Measurements from ENCODE around the gene SAP30BP. TPM values are rescaled to one million over a fixed set of nuclear protein-coding genes. Genes with fewer than 3 reads are reported as not detected.

The SAP30BP gene
- polyA plus RNA-seq, 3 donors = 92.2 to 104 (median 98.5) TPM

DNA sequence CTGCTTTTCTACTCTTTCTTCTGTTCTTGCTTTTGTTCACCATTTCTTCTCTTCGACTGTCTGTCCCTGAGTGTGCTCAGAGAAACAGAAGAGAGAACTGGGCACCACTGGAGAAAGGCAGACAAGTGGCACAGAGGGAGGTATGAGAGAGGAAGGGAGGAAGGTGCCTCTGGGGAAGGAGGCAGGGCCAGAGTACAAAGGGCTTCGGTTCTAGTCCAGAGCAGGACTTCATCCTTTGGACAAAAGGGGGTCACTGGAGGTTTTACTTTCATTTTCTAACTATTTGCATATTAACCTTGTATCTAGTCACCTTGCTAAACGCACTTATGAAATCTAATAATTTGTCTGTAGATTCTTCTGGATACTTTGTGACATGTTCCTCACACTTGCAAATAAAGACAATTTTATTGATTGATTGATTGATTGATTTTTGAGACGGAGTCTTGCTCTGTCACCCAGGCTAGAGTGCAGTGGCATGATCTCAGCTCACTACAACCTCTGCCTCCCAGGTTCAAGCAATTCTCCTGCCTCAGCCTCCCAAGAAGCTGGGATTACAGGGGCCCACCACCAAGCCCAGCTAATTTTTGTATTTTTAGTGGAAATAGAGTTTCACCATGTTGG is 67.6 kb downstream of the SAP30BP start:
- no peak for DNase-seq

DNA sequence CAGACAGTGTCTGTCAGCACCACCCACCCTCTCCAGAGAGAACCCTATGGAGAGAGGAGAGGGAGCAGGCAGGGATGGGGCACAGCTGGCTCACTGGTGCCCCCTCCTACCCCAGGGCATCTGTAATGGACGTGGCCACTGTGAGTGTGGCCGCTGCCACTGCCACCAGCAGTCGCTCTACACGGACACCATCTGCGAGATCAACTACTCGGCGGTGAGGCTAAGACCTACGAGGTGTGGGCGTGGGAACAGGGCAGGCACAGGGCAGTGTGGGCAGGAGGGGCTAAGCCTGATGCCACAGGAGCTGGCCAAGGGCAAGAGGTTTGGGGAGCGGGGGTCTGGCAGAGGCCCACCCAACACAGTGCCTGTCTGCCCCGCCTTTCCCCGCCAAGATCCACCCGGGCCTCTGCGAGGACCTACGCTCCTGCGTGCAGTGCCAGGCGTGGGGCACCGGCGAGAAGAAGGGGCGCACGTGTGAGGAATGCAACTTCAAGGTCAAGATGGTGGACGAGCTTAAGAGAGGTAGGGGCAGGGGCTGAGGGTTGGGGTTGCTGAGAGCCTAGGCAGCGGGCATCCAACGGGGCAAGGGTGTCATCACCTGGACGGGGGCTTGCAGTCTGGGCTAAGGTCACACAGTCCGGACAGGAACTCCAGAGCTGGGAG is 69.2 kb downstream of the SAP30BP start:
- DNase-seq = no peak

DNA sequence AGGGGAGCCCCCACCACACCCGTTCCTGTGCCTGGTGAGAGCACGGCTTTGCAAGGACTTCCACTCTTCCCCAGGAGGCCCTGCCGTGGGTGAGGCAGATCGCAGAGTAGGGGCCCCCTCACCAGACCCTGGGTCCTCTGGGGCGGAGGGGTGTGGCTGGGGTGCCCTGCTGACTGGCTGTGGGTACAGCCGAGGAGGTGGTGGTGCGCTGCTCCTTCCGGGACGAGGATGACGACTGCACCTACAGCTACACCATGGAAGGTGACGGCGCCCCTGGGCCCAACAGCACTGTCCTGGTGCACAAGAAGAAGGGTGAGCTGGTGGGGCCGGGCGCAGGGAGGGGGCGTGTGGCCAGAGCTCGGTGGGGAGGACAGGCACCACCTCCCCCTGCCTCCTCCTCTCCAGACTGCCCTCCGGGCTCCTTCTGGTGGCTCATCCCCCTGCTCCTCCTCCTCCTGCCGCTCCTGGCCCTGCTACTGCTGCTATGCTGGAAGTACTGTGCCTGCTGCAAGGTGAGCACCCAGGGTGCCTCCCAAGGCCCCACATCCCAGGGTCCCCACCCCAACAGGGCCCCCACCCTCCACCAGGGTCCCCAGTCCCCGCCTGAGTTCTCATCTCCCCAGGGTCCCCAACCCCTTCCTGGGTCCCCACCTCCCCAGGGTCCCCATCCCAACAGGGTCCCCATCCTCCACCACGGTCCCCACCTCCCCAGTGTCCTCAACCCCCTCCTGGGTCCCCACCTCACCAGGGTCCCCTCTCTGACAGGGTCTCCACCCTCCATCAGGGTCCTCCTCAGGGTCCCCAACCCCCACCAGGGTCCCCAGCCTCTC is 70.2 kb downstream of the SAP30BP start:
- DNase-seq = no peak

- no peak for DNase-seq
Observed at GRCh38 chr17:75738218-75738802, 71.2 kb downstream of the SAP30BP start.

DNA sequence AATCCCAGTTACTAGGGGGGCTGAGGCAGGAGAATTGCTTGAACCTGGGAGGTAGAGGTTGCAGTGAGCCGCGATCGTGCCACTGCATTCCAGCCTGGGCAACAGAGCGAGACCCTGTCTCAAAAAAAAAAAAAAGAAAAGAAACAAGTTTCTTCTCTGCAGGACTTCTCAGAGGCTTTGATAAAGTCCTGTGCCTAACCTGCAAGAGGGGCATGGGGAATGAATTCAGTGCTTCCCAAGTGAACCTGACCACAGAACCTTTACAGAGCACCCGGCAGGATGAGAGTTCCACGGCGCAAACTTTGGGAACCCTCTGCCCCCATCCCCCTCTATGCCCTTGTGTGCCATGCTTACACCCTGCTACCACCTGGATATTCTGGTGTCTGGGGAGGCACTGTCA is 72.0 kb downstream of the SAP30BP start:
- no peak for DNase-seq

DNA sequence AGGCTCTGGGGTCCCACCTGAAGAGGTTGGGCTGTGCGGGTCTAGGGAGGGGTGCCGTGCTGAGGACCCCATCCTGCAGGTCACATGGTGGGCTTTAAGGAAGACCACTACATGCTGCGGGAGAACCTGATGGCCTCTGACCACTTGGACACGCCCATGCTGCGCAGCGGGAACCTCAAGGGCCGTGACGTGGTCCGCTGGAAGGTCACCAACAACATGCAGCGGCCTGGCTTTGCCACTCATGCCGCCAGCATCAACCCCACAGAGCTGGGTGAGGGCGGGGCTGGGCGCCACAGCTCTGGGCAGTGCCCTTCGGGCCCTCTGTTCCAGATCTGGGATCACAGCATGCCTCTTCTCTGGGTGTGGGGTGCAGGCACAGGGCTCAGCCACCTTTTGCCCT is 72.7 kb downstream of the SAP30BP start:
- DNase-seq = no peak

- DNase-seq = no peak
Observed at GRCh38 chr17:75740215-75740614, 73.1 kb downstream of the SAP30BP start.

- DNase-seq = no peak
Observed at GRCh38 chr17:75740631-75741077, 73.5 kb downstream of the SAP30BP start.

- no peak for DNase-seq
Observed at GRCh38 chr17:75742337-75742736, 75.2 kb downstream of the SAP30BP start.

- no peak for DNase-seq
Observed at GRCh38 chr17:75743625-75744206, 76.6 kb downstream of the SAP30BP start.

DNA sequence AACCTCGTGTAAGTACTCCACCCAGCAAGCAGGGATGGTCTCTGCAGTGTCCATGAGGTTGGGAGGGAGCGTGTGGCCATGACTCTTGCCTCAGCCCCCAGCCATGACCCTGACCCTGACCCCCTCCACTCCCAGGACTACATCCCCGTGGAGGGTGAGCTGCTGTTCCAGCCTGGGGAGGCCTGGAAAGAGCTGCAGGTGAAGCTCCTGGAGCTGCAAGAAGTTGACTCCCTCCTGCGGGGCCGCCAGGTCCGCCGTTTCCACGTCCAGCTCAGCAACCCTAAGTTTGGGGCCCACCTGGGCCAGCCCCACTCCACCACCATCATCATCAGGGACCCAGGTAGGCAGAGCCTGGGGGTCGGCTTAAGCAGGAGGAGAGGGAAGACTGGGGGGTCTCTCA is 81.6 kb downstream of the SAP30BP start:
- DNase-seq = no peak

DNA sequence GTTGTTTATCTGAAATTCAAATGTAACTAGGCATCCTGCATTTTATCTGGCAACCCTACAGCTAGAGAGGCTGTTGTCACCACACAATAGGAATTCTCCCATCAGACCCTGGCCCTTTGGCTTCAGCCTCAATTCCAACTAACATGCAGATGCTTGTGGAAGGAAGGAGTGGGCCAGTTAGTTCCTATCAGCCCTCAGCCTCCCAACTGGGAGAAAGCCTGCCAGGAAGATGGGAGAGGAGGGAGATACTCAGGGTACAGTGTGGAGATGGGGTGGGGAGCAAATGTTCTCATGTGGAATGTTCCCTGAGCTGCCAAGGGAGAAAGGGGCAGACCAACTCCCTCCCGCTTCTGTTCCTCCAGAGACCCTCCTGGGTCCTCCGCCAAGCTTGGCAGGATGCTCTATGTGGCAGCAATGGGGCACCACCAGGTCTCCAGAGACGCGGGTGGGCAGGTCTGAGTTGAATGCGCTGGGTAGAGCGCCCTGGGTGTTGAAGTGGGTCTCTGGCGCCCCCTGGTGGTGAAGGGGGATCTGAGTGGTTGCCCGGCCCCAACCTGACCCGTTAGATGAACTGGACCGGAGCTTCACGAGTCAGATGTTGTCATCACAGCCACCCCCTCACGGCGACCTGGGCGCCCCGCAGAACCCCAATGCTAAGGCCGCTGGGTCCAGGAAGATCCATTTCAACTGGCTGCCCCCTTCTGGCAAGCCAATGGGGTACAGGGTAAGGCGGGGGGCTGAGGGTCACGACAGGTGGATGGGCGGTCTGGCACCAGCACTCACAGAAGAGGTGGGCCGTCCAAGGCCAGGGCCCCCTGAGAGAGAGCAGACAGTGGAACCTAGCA is 82.6 kb downstream of the SAP30BP start:
- DNase-seq = peak; percentile 63

GRCh38 chr17:75750661-75751423 is 83.7 kb downstream of the SAP30BP start:
- DNase-seq = no peak

DNA sequence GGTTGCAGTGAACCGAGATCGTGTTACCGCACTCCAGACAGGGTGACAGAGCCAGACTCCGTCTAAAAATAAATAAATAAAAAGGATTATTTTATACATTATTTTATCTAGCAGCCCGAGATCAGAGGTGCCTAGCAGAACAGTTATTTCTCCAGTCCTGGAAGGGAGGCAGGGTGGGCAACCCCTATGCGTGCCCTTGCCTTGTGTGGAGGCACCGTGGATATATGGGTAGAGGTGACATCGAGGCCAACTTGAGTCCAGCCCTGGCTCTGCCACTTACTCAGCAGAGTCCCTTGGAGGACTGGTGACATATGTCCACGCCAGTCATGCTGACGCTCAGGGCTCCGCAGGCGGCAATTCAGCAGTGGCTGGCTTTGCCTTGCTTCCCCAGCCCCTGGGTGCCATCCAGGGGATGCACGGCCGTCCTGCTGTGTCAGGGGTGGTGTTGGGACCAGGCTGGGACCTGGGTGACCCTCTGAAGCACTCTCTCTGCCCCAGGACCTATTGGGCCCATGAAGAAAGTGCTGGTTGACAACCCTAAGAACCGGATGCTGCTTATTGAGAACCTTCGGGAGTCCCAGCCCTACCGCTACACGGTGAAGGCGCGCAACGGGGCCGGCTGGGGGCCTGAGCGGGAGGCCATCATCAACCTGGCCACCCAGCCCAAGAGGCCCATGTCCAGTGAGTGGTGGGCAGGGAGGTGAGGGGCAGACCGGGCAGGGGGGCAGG is 84.7 kb downstream of the SAP30BP start:
- DNase-seq = no peak

GRCh38 chr17:75752405-75752709 is 85.2 kb downstream of the SAP30BP start:
- DNase-seq = no peak

DNA sequence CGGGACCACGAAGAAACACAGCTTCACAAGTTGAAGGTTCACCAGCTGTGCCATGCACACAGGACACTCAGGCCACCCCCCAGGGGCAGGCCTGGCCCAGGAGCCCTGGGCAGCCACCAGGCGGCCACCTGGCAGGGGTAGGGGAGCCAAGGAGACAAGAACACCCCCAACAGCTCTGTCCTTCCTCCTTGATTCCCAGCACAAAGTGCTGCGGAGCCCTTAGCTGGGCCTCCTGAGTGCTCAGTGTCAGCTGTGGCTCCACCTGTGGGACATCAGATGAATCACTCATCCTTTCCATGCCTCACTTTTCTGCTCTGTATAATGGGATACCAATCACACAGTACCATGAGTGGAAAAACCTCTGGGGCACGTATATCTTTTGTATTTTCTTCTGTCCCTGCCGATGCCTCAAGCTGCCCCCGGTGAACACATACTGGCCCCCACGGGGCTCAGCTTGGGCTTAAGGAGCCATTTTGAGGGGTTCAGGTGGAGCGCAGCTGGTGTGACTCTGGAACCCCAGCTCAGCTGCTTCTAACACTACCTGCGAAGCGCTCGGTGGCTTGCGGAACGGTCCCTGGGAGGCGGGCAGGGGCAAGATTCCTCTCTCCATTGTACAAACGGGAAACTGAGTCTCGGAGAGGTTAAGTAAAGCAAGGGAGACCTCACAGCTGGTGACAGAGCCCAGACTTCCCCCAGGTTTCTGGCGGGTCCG is 85.8 kb downstream of the SAP30BP start:
- no peak for DNase-seq

DNA sequence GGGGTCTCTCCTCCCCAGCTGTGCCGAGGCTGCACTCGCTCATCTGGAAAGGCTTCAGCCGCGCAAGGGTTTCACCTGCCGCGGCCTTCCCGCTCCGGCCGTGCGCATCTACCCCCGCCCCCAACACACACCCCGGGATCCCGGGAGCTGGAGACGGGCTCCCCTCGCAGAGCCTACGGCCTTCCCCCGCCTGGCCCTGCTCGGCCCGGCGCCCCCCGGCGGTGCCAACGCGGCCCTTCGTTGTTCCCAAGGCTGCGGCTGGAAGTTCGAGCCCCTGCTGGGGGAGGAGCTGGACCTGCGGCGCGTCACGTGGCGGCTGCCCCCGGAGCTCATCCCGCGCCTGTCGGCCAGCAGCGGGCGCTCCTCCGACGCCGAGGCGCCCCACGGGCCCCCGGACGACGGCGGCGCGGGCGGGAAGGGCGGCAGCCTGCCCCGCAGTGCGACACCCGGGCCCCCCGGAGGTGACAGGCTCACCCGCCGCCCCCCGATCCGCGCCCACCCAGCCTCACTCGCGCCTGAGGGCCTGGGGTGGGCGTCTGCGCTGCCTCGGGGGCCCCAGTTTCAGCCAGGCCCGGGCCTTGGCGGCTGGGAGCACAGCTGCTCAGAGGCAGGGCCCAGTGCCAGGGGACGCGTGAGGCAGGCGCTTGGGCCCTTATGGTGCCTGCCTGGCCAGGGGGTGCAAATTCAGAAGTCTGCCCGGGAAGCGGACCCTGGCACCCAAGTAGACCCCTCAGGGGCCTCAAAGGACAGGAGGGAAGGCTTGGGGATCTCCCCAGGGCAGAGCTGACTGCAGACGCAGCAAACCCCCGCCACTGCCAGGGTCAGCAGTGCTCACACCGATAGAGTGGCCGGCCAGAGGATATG is 86.6 kb downstream of the SAP30BP start:
- peak; percentile 69 for DNase-seq

Data from renal pelvis (tissue), 4 donors.